Suprapubic skin (tissue), 4 donors: Measurements from ENCODE around the gene C14orf180. TPM values are rescaled to one million over a fixed set of nuclear protein-coding genes. Genes with fewer than 3 reads are reported as not detected.

Experiments used
- DNase-seq, 2 donors: peaks; one replicate each; pipeline ENCODE4 v3.0.0-alpha.2; 2019; ENCODE audit warnings: low spot score in 2 of 2
- H3K27ac ChIP-seq: fragments of 200-600 bp; sonication (generic); one replicate; pipeline ENCODE4 v1.5.1; 2019
- H3K27me3 ChIP-seq: fragments of 200-600 bp; sonication (generic); one replicate; pipeline ENCODE4 v1.5.1; 2019
- H3K36me3 ChIP-seq: fragments of 200-600 bp; sonication (generic); one replicate; pipeline ENCODE4 v1.5.1; 2019
- H3K4me1 ChIP-seq: fragments of 200-600 bp; sonication (generic); one replicate; pipeline ENCODE4 v1.5.1; 2019
- H3K4me3 ChIP-seq: fragments of 200-600 bp; sonication (generic); one replicate; pipeline ENCODE4 v1.5.1; 2019; ENCODE audit warnings: mild to moderate bottlenecking
- H3K9me3 ChIP-seq: fragments of 200-600 bp; sonication (generic); one replicate; pipeline ENCODE4 v1.5.1; 2019
- EP300 ChIP-seq: sonication (generic); formaldehyde crosslinking; IDR thresholded peaks from one replicate; pipeline ENCODE4 v1.6.1; 2017; ENCODE audit warnings: antibody characterized with exemption
- POLR2A ChIP-seq, 2 donors: fragments of 450-650 bp; IDR thresholded peaks; one replicate each; pipeline ENCODE4 v1.6.1; 2017; ENCODE audit warnings: antibody characterized with exemption in 2 of 2, mild to moderate bottlenecking in 2 of 2, moderate library complexity in 2 of 2
- POLR2AphosphoS5 ChIP-seq, 3 donors: sonication (generic); formaldehyde crosslinking; IDR thresholded peaks; one replicate each; pipeline ENCODE4 v1.6.1; 2017; ENCODE audit warnings: antibody characterized with exemption in 3 of 3
- whole genome bisulfite sequencing: methylation state at CpG from one replicate; pipeline ENCODE4 v1.1.5; 2018; 5-methylcytosine and 5-hydroxymethylcytosine counted together
- total RNA-seq, 4 donors: library from RNA; depleted of rRNA; stranded (reverse); fragments of >200 nt; gene quantifications; one replicate each; pipeline ENCODE4 v1.1.0, GENCODE V29; 2016
- TF ChIP-seq, protein P1 (sequence below), 2 donors: fragments of 200-600 bp in 1 of 2; fragments of 450-650 bp in 1 of 2; sonication (generic) in 1 of 2; IDR thresholded peaks; one replicate each; pipeline ENCODE4 v1.5.1; 2016 to 2019; ENCODE audit warnings: antibody characterized with exemption in 2 of 2, mild to moderate bottlenecking in 1 of 2, moderate library complexity in 1 of 2

Gene C14orf180
- total RNA-seq, 4 donors from 2014 or later: 0.30 to 3.9 TPM; not detected in 2

DNA sequence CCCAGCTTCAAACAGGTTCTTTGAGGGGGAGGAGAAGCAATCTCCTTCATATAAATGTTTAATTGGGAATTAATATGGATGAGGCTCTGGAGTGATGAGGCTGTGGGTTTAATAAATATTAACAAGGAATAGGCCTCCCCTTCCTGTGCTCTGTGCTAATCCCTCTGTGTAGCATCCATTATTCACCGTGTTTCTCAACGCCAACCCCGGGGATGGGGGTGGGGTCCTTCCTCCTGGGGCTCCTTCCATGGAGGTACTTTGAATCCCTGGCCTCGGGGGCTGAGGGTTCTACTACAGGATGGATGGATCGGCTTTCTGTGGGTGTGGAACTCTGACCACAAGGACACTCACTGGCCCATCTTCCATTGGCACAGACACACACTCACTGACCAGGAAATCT is 59.9 kb downstream of the C14orf180 start:
- no peak for TF ChIP-seq POLR2A (IDR thresholded peaks at IDR 0.05)
- TF ChIP-seq EP300: no peak
- no peak for TF ChIP-seq POLR2AphosphoS5 (IDR thresholded peaks at IDR 0.05)
- TF ChIP-seq, protein P1, sequence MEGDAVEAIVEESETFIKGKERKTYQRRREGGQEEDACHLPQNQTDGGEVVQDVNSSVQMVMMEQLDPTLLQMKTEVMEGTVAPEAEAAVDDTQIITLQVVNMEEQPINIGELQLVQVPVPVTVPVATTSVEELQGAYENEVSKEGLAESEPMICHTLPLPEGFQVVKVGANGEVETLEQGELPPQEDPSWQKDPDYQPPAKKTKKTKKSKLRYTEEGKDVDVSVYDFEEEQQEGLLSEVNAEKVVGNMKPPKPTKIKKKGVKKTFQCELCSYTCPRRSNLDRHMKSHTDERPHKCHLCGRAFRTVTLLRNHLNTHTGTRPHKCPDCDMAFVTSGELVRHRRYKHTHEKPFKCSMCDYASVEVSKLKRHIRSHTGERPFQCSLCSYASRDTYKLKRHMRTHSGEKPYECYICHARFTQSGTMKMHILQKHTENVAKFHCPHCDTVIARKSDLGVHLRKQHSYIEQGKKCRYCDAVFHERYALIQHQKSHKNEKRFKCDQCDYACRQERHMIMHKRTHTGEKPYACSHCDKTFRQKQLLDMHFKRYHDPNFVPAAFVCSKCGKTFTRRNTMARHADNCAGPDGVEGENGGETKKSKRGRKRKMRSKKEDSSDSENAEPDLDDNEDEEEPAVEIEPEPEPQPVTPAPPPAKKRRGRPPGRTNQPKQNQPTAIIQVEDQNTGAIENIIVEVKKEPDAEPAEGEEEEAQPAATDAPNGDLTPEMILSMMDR (IDR thresholded peaks at IDR 0.05): no peak
- no peak overlapping the region for H3K4me3 ChIP-seq
- 47% methylated on average over 5 of the region's 5 CpGs for WGBS
- peaks cover 52% of the 10 kb centered on the region for H3K27me3 ChIP-seq
- no peak overlapping the region for H3K27ac ChIP-seq
- no peaks in the 10 kb centered on the region for H3K9me3 ChIP-seq
- no peak for DNase-seq
- H3K36me3 ChIP-seq: no peaks in the 10 kb centered on the region
- H3K4me1 ChIP-seq: peaks cover 5% of the 10 kb centered on the region

Other genes starting within 250 kb of the C14orf180 start
- not detected for gene TMEM179, start 25.0 kb downstream of the C14orf180 start, total RNA-seq
- 100 to 1,000 TPM in 1 of 4 donors, 10 to 100 TPM in 3; 52.1 to 126 (median 81.8) TPM for gene INF2, start 109.9 kb downstream of the C14orf180 start, total RNA-seq
- gene ADSS1, start 144.5 kb downstream of the C14orf180 start, total RNA-seq: 10 to 100 TPM in 2 of 4 donors, 1 to 10 TPM in 2; 2.8 to 12.4 (median 9.0) TPM
- gene SIVA1, start 173.4 kb downstream of the C14orf180 start, total RNA-seq: 100 to 1,000 TPM in 3 of 4 donors, 10 to 100 TPM in 1; 94.0 to 159 (median 142) TPM
- gene AKT1, start 216.0 kb downstream of the C14orf180 start, total RNA-seq: 10 to 100 TPM; 63.1 to 77.6 (median 70.4) TPM
- 1 to 10 TPM; 3.7 to 9.8 (median 7.8) TPM for gene ZBTB42, start 221.3 kb downstream of the C14orf180 start, total RNA-seq